Measurements from ENCODE around the gene RARA. TPM values are rescaled to one million over a fixed set of nuclear protein-coding genes. Genes with fewer than 3 reads are reported as not detected.

Gene RARA
- total RNA-seq, 1 experiment from 2014 or later, result 21.8 TPM

DNA sequence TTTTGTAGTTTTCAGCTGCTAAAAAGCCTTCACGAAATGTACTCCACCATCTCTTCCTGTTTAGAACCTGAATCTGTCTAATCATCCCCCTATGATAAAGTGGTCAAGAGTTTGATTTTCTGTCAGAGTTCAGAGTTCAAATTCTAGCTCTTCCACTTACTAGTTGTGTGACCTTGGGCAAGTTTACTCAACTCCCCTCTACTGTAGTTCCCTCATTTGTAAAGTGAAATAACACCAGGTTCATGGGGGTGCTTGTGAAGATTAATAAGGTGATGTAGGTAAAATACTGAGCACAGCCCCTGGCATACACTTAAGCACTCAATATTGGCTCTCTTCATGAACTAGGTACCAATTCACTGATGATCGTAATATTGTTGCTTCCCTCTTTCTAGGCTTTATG lies 22.5 kb upstream of the RARA start:
- Histone ChIP-seq H3F3A (ENCODE audit: insufficient read depth, low read depth) (peaks cover 80% of the 10 kb centered on the region), H3K36me3 (ENCODE audit: low read depth) (peaks cover 10% of the 10 kb centered on the region; the same call in 1 of the 2 replicates), H3K79me2 (ENCODE audit: low read depth) (peaks cover 45% of the 10 kb centered on the region), H2AFZ (no peak overlapping the region), H4K20me1 (ENCODE audit: insufficient read depth) (no peaks in the 10 kb centered on the region), H3K4me1 (replicated peaks; ENCODE audit: insufficient read depth) (peaks cover 73% of the 10 kb centered on the region), H3K9me3 (ENCODE audit: insufficient read depth, low read depth) (no peaks in the 10 kb centered on the region), H3K4me3 (no peak overlapping the region), H3K27me3 (ENCODE audit: insufficient read depth, low read depth) (no peaks in the 10 kb centered on the region), H3K27ac (no peak overlapping the region), H3K9me2 (ENCODE audit: insufficient read depth) (no peaks in the 10 kb centered on the region), H3K4me2 (no peak overlapping the region)
- no peak for DNase-seq
- ChIA-PET POLR2A (ENCODE audit: unreplicated experiment) (no interaction called here), CTCF (interaction anchor here (0.5 kb wide), 1 partner anchor 52 kb away, joined by 4 read pairs; no protein-coding TSS in a partner anchor)
- intact Hi-C loops (cut with micrococcal nuclease; ENCODE audit: unreplicated experiment), result no loop called here
- no peak for TF ChIP-seq EZH2 (IDR thresholded peaks at IDR 0.05; ENCODE audit: low read depth)
- TF ChIP-seq CTCF (conservative IDR thresholded peaks at IDR 0.05), result no peak
- no TSS peak for BruUV-seq (replicated peaks)

DNA sequence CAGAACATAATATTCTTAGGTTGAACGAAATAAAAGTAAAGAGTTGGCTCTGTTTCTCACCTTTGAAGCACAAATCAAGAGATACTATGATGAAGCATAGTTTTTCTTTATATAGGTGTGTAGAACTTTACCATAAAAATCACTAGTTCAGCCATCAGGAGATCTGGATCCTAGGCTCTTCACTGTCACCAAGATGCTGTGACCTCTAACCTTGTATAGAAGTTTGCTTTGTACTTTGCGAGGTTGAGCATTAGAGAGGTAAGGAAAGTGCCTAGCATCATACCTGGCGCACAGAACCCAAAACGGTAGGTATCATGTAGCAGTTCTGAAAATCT lies 21.9 kb upstream of the RARA start:
- peak overlapping the region; percentile 67 for H3K4me2 ChIP-seq
- no peak overlapping the region for H2AFZ ChIP-seq
- H3K79me2 ChIP-seq (ENCODE audit: low read depth), result peaks cover 46% of the 10 kb centered on the region
- POLR2A ChIA-PET (ENCODE audit: unreplicated experiment), result no interaction called here
- TF ChIP-seq EZH2 (IDR thresholded peaks at IDR 0.05; ENCODE audit: low read depth), result no peak
- no peak overlapping the region; the same call in 1 of the 2 replicates for H3K4me3 ChIP-seq
- intact Hi-C loops (cut with micrococcal nuclease; ENCODE audit: unreplicated experiment), result no loop called here
- CTCF ChIA-PET, result no interaction called here
- no peak overlapping the region for H3K27ac ChIP-seq
- no peak for DNase-seq
- H3K4me1 ChIP-seq (replicated peaks; ENCODE audit: insufficient read depth), result peaks cover 66% of the 10 kb centered on the region
- H3F3A ChIP-seq (ENCODE audit: insufficient read depth, low read depth), result peaks cover 77% of the 10 kb centered on the region
- peaks cover 10% of the 10 kb centered on the region; the same call in 1 of the 2 replicates for H3K36me3 ChIP-seq (ENCODE audit: low read depth)
- no peaks in the 10 kb centered on the region for H3K9me2 ChIP-seq (ENCODE audit: insufficient read depth)
- BruUV-seq (replicated peaks), result no TSS peak
- H3K27me3 ChIP-seq (ENCODE audit: insufficient read depth, low read depth), result no peaks in the 10 kb centered on the region
- no peaks in the 10 kb centered on the region for H3K9me3 ChIP-seq (ENCODE audit: insufficient read depth, low read depth)
- no peaks in the 10 kb centered on the region for H4K20me1 ChIP-seq (ENCODE audit: insufficient read depth)

DNA sequence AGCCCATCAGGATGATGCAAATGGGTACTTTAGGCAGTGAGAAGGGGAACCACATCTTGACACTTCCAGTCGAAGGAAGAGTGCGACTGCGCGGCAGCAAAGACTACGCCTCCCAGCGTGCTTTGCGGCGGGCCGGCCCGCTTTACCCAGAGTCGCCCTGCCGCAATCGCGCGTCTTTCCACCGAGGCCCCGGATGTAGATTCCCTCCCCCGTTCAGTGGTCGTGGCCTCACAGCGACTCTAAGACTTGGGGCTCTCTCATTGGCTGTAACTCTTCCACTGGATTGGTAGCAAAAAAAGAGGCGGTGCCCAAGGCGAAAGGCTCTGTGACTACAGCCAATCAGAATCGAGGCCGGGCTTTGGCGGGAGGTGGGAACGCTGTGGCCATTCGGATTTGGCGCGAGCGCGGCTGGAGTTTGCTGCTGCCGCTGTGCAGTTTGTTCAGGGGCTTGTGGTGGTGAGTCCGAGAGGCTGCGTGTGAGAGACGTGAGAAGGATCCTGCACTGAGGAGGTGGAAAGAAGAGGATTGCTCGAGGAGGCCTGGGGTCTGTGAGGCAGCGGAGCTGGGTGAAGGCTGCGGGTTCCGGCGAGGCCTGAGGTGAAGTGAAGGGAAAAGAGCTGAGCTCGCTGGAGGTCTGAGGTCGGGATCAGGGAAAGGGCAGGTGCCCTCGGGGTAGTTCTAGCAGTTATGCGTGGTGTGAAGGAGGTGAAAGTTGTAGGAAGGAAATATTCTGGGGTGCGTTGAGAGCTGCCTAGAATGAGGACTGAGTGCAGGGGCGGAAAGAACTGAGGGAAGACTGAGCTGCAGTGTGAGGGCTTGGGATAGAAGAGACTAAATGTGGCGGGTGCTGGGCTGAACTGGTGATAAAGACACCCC lies 21.2 kb upstream of the RARA start, which contains the start of gene CDC6:
TSS of gene CDC6 (plus strand) at position 386 of the 876 bp plus-strand sequence. CDS start 1,542 bp downstream, outside the sequence.
- no peaks in the 10 kb centered on the region for H3K9me2 ChIP-seq (ENCODE audit: insufficient read depth)
- H3K9me3 ChIP-seq (ENCODE audit: insufficient read depth, low read depth), result no peaks in the 10 kb centered on the region
- H3K27ac ChIP-seq, result peak within 1 kb of the TSS; percentile 66
- H2AFZ ChIP-seq, result peak within 1 kb of the TSS; percentile 71
- peaks cover 46% of the 10 kb centered on the region for H3K79me2 ChIP-seq (ENCODE audit: low read depth)
- peaks cover 10% of the 10 kb centered on the region; the same call in 1 of the 2 replicates for H3K36me3 ChIP-seq (ENCODE audit: low read depth)
- peaks cover 60% of the 10 kb centered on the region for H3K4me1 ChIP-seq (replicated peaks; ENCODE audit: insufficient read depth)
- H3K4me3 ChIP-seq, result peak within 1 kb of the TSS; percentile 87
- H3F3A ChIP-seq (ENCODE audit: insufficient read depth, low read depth), result peaks cover 72% of the 10 kb centered on the region
- ChIA-PET POLR2A (ENCODE audit: unreplicated experiment) (interaction anchor here (0.6 to 0.7 kb wide), 2 partner anchors 166 to 175 kb away, joined by 6 to 7 read pairs; no protein-coding TSS in a partner anchor), CTCF (interaction anchor here (1.2 kb wide), 1 partner anchor 30 kb away, joined by 10 read pairs; no protein-coding TSS in a partner anchor)
- H3K4me2 ChIP-seq, result peak within 1 kb of the TSS; percentile 84
- TF ChIP-seq EZH2 (IDR thresholded peaks at IDR 0.05; ENCODE audit: low read depth) (no peak), CTCF (conservative IDR thresholded peaks at IDR 0.05) (no peak)
- BruUV-seq (replicated peaks), result no TSS peak
- no peaks in the 10 kb centered on the region for H4K20me1 ChIP-seq (ENCODE audit: insufficient read depth)
- no peaks in the 10 kb centered on the region for H3K27me3 ChIP-seq (ENCODE audit: insufficient read depth, low read depth)
- intact Hi-C loops (cut with micrococcal nuclease; ENCODE audit: unreplicated experiment), result no loop called here
- DNase-seq, result peak; percentile 94 to 98

All from PC-9 (cell line).